ENCODE data around the gene THAP7.
"Not testable (repeated sequence)": the region's sequence is repeated elsewhere in the genome, so short reads cannot be mapped to it uniquely, and the experiment has no call there.

THAP7 gene, protein sequence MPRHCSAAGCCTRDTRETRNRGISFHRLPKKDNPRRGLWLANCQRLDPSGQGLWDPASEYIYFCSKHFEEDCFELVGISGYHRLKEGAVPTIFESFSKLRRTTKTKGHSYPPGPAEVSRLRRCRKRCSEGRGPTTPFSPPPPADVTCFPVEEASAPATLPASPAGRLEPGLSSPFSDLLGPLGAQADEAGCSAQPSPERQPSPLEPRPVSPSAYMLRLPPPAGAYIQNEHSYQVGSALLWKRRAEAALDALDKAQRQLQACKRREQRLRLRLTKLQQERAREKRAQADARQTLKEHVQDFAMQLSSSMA

DNA sequence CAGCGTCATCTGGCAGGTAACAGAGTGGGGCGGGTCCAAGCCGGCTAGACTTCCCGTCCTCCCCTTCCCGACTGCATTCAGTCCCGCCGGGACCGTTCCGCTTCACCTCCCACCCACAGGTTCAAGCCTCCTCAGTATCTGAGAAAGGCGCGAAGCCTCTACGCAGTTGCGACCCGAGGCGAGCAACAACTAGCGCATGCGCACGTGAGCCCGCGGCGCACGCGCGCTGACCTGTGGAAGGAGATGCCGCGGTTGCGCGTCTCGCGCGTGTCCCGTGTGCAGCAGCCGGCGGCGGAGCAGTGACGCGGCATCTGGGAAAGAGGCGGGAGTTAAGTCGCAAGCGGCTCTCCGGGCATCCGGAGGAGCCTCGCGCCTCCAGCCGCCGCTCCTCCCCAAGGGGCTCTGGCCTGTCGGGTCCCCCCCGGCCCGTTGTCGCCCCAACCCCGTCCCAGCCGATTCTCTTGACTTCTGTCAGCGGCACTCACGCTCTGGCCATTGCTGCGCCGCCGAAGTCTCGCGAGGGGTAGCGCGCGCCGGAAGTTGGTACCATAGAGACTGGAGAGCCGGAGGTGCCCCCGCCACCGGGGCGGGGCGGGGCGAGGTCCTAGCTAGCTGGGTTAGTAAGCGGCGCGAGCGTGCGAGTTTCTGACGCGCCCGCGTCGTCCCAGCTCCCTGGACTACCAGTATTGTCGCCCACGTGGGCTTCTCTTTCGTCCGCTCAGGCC lies at the start of gene THAP7:
Gene THAP7, minus strand, starts transcription at position 518 of the 725 bp plus-strand sequence. Its CDS starts 207 bp downstream, at position 311.
- peak; percentile 93 to 94 for DNase-seq (ENCODE audit: low read depth in 2 of 2)

DNA sequence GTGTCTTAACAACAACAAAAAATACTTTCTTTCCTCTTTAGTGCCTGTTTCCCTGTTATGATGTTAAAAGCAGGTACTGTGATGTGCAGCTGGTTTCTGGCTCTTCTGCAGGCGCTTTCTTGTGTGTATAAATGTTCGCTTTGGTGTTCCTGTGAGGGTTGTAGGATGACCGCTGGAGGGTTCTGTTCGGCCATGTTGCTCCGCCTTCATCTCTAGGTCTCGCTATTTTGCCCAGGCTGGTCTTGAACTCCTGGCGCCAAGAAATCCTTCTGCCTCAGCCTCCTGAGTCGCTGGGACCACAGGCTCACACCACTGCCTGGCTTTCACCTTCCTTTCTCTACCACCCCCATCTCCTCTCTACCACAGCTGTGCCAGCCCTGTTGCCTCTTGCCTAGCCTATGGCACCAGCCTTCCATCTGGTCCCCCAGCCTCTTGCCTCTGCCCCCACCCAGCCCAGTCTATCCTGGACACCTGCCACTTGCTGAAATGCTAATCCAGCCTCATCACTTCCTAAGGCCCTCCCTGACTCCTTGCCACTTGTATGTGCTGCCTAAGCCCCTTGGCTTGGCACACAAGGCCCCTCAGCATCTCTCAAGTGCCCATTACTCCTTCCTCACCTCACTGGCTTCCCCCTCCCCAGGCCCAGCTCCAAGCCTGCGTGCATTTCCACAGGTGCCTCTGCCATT lies 49.4 kb upstream of the THAP7 start:
- DNase-seq (ENCODE audit: low read depth in 2 of 2) = no peak

DNA sequence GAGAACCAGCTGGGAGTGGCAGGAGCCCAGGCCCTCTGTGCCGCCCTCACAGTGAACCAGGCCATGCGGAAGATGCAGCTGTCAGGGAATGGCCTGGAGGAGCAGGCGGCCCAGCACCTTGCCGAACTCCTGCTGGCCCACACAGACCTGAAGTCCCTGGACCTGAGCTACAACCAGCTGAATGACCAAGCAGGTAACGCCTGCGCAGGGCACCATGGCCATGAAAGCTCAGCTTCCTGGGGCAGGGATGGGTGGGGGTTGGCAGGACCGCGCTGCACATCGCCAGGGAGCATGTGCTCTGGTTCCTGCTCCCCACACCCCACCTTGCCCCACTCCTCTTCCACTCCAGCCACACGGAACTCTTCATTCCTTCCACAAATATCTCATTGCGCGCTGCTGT lies 47.0 kb upstream of the THAP7 start:
- DNase-seq (ENCODE audit: low read depth in 2 of 2) = not testable (repeated sequence)

DNA sequence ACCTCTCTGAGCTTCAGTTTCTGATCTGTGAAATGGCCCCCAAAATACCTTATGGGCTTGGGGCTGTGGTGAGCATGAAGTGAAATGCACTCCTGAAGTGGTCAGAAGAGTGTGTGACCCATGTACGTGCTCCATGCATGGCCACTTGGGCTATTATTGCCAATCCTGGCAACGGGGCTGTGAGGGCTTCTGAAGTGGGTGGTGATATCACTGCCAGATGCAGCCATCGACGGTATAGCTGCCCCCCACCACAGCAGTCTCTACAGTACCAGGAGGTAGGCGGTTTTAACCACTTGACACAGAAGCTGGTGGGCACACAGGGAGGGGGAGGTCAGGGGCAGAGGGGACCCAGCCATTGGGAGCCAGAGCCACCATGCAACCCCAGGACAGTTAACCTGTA lies 46.5 kb upstream of the THAP7 start:
- DNase-seq (ENCODE audit: low read depth in 2 of 2) = not testable (repeated sequence)

DNA sequence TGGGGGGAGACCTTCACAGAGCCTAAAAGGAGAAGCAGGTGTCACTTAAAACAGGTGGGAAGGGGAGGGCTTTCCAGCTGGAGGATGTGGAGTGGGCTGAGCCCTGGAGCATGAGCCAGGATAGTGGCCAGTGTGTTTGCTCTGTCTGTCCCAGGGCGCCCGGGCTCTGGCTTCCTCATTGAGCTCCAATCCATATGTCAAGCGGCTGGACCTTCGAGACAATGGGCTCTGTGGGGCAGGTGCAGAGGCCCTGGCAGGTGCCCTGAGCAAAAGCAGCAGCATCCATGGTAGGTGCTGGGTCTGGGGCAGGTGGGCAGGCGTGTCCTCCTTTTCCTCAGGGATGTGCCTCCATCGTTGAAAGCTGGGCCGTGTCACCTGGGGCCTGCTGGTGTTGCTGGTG lies 45.8 kb upstream of the THAP7 start:
- no peak for DNase-seq (ENCODE audit: low read depth in 2 of 2)

DNA sequence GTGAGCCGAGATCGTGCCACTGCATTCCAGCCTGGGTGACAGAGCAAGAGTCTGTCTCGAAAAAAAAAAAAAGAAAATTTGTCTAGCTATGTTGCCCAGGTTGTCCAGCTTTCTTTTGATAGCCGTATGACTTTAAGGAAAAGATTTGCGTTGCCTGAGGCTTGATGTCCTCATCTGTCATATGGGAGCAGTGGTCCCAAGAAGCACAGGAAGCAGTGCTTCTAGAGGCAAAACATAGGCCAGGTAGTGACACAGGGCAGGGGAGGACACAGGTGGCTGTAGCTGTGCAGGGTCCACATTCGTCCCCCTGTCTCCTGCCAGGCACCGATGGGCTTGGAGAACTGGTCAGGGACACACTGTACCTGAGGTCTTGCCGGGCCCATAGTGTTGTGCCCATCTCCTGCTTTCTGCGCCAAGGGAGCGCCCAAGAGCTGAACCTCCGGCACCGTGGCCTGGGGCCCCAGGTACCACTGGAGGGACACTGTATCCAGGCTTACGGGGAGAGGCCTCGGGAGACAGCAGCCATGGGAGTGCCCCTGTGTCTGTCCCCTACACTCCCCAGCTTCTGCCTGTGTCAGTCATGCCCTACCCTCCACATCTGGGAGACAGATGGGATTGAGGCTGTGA lies 45.2 kb upstream of the THAP7 start:
- DNase-seq (ENCODE audit: low read depth in 2 of 2) = no peak

DNA sequence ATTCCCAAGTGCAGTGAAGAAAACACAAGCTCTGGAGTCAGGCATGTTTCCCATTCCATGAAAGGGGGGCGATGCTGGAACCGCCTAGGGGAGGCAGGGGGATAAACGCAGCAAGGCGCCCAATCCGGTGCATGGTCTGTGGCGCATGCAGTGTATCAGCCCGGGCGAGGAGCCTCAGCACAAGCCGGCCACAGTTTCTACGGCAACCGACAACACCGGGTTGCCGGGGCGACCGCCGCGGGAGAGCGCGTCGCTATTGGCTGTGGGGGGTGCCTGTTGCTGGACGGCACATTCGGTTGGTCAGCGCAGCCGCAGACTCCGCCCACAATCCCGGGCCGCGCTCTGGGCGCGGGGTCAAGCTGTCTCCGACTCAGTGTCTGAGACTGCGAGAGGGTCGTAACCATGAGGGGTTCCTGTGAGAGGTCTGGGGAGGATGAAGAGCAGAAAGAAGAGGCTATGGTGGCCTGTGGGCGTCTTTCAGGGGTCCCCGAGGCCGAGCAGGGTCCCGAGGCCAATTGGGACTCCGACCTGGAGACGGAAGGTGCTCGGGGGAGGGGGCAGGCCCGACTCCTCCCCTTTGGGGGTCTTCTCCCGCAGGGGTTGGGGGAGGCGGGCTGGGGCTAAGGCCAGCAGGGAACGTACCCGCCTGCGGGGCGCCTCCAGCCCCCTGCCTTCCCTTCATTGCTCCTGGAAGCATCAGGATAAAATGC lies 43.8 kb upstream of the THAP7 start, which contains the start of gene LRRC74B:
Gene LRRC74B, plus strand, starts transcription at position 362 of the 710 bp plus-strand sequence. Its CDS starts 41 bp downstream, at position 403.
- peak; percentile 27 to 42 for DNase-seq (ENCODE audit: low read depth in 2 of 2)

DNA sequence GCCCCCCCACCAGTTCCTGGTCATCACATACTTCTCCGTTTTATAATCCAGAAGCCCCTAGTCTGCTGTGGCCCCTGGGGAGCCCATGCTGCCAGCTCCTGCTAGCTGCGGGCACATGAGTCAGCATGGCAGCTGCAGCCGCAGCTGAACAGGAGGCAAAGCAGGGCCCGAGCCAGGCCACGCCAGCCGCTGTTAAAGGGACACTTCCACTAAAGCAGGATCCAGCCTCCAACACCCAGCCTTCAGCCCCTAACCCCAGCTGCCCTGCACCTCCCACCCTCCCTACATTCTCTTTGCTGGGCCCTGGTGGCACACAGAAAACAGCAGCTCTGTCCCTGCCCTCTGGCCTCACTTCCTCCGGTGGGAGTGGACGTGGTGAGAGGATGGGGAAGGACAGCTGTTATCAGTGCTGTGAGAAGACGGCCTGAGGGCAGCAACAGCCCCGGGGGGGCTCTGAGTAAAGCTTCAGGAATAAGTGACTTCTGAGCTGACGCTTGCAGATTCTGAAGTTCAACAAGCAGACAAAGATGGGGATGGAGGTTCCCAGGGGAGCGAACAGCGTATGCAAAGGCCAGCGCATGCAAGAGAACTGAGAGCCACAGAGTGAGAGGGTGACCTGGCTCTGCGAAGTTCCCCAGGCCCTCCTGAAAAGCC lies 43.1 kb upstream of the THAP7 start:
- no peak for DNase-seq (ENCODE audit: low read depth in 2 of 2)

DNA sequence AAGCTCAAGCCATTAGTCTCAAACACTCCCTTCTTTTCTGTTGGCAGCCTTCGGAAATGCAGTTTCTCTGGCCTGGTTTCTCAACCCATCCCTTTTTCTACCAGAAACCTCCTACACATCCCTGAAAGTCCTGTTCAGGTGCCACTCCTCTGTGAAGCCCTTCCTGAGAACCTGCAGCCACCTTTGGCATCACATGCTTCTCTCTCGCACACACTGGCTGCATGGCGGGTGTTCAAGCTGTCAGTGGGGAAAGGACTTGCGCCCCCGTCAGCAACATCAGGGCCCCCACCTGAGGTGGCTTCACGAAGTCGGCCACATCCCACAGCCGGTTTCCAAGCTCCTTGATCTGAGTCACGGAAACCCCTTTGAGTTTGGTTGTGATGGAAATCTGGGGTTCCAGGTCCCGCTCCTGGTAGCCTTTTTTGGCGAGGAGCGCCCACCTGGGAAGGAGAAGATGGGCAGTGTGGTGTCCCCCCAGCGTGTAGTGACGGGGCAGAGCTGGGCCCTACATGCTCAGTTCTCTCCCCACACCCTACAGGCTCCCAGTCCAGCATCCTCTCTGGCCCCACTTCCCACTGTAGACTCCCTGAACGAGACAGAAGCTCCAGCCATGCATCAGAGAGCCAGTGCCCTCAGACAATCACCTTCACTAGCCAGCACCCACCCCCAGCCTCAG lies 42.1 kb upstream of the THAP7 start:
- no peak for DNase-seq (ENCODE audit: low read depth in 2 of 2)

DNA sequence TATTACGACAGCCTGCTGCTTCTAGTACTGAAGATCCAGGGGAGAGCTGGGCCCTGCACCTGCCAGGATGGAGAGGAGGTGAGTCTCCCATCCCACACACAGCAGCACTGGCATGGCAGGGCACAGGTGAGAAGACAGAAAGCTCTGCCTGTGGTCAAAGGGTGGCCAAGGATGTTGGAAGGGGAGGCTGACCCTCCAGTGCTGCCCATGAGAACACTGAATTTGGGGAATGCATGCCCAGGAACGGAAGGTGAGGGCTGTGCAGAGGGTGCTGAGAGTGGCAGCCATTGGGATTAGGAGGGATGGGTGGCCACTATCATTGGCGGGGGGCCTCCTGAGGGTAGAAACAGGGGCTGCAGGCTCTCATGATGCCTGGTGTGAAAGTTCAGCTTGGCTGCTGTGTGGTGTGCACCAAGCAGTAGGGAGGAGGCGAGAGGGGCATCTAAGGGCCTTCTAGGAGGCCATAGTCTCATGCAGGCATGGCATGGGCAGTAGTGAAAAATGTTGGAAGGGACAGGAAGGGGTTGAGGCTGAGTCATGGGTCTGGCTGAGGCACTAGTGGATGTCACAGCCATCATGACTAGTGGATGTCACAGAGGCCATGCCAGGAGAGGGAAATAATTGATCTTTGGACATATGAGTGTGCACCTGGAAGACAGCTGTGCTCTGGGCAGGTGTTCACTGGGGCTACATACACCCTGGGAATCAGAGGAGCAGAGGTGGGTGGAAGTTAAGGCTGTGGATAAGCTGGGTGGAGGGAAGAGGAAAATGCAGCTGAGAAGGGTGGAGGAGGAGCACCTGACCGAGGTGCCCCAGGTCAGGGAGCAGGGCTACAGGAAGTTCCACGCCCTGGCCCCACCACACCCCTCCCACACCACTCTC lies 41.3 kb upstream of the THAP7 start:
- DNase-seq (ENCODE audit: low read depth in 2 of 2) = no peak

DNA sequence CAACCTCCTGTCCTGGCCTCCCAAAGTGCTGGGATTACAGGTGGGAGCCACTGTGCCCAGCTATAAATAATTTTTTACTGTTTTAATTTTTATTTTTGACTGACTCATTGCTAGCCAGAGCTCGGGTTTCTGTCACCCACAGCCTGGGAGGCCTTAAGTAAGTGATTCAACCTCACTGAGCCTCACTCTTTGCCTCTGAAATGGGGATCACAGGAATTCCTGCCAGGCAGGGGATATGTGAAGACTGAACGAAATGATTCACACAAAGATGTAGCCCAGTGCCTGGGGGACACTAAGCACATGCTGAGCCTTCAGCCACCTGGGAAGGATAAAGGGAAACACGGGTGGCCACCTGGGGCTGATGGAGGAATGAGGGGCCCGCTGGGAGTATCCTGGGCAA lies 40.0 kb upstream of the THAP7 start:
- DNase-seq (ENCODE audit: low read depth in 2 of 2) = no peak

DNA sequence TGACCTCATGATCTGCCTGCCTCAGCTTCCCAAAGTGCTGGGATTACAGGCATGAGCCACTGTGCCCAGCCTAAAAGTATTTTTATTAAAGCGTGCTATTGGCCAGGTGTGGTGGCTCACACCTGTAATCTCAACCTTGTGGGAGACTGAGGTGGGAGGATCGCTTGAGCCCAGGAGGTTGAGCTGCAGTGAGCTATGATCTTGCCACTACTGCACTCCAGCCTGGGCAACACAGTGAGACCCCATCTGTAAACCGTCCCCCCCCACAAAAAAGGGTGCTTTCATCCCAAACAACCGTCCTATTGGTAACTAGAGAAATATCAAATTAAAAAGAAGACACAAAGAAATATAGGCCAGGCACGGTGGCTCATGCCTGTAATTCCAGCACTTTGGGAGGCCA lies 37.2 kb upstream of the THAP7 start:
- not testable (repeated sequence) for DNase-seq (ENCODE audit: low read depth in 2 of 2)

DNA sequence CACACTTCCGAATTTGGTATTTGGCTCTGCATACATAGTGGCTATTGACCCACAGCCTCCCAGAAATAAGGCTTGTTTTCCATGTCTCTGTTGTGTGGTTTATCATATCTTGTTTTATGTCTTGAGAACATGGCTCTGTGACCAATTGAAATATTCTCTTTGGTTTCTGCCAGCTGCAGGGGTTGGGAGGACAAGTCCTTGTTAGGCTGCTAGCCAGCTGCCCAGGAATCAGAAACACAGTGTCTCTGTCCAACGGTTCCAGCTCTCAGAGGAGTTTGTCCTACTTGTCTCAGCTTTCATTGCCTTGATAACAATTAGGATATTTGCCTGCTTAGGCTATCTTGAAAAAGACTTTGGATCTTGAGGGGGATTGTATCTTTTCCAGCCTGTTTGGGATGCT lies 36.5 kb upstream of the THAP7 start:
- DNase-seq (ENCODE audit: low read depth in 2 of 2) = no peak

DNA sequence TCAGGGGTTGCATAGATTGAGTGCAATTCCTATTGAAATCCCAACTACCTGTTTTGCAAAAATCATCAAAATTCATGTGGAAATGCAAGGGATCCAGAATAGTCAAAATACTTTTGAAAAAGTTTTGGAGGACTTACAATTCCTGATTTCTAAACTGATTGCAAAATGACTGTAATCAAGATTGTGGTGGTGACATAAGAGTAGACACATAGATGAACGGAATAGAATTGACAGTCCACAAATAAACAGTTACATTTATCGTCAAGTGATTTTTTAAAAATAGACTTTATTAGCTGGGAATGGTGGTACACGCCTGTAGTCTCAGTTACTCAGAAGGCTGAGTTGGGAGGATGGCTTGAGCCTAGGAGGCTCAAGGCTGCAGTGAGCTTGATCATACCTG lies 33.1 kb upstream of the THAP7 start:
- DNase-seq (ENCODE audit: low read depth in 2 of 2) = no peak

DNA sequence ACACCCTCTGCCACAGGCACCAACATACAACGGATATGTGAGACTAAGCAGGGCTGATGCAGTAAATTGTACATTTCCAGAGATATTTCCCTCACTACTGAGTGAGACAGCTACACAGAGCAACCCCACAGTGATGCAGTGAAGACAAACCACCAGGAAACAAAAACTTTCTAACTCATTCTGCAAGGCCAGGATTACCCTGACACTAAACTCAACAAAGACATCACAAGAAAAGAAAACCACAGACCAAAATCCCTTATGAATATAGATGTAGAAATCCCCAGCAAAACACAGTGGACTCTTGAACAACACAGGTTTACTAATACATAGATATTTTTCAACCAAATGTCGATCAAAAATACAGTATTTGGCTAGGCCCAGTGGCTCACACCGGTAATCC lies 32.0 kb upstream of the THAP7 start:
- no peak for DNase-seq (ENCODE audit: low read depth in 2 of 2)

DNA sequence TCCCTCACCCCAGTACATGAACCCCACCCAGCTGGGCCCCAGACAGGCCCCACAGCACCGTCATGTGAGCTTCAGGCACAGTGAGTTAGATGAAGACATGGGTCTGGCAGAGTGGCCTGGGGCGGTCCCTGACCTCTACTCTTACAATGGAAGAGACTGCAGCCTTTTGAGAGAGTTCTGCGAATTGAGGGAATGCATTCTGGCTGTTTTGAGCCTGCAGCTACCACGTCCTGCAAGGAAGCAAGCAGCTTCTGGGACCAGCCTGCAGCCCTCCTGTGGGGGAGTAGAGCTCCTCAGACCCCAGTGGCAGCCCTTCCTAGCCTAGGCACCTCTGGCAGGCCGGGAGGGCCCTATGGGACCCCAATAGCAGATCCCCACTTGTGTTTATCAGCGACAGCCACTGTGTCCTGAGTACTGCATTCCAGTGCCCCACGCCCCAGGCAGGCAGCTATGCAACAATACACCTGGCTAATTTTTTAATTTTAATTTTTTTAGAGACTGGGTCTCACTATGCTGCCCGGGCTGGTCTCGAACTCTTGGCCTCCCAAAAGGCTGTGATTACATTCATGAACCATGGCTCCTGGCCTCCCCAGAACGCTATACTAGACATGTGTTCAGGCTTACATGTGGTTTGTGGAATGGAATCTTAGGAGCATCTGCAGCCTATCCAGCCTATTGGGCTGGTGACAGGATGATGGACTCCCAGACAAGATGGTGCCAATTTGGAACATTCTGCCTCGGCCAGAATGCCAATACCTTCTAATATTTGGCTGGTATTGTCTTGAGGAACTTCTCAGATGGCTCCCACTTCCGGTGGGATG lies 31.2 kb upstream of the THAP7 start:
- DNase-seq (ENCODE audit: low read depth in 2 of 2) = no peak

DNA sequence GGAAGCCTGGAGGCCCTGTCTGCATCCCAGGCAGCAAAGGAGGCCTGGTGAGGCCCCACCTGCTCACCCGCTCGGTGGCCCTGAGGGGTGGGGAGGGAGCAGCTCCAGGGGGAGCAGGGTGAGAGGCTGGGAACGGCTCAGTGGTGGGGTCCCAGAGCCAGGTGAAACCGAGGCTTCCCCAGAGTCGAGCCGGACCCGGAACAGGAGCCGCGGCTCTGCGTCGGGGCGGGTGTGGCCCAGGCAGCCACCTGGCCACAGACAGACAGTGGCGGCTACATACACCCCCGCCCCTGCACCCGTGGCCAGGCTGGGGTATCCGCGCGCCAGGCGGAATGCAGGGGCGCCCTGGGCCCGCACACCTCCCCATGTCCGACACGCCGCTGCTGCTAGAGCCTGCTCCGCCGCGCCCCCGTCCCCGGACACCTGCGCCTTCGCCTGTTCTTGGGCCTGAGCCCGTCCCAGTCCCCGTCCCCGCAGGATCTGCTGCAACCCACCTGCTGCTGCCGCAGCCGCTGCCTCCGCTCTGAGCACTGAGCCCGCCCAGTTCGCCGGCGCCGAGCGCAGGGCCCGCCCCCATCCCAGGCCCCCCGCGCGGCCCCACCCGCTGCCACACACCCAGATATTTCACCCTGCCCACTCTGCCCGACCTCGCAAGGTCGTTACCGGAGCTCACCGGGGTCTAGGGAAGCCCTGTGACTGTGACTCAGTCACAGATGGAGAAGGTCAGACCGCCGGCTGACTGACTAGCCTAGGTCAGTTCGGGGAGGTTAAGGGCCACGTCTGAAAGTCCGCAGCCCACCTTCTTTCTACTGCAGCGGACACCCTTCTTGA lies 30.3 kb upstream of the THAP7 start, which contains the start of gene SLC7A4:
Gene SLC7A4, minus strand, starts transcription at position 525 of the 831 bp plus-strand sequence. CDS start 749 bp downstream, outside the sequence.
- DNase-seq (ENCODE audit: low read depth in 2 of 2) = no peak

Data from stimulated activated CD8-positive, alpha-beta memory T cell treated with anti-CD3 and anti-CD28 coated beads, Interleukin-15, amount 100 ng/mL, for 4 hours (primary cell).